ENCODE results near the gene HTT.

- TF ChIP-seq CTCF (IDR thresholded peaks at IDR 0.05; ENCODE audit: insufficient read depth, low read depth, low read length) (no peak), EZH2 (IDR thresholded peaks at IDR 0.05; ENCODE audit: insufficient read depth, low read length) (no peak)
Measured at GRCh38 chr4:3127112-3127511, 52.6 kb downstream of the HTT start.

All from astrocyte (in vitro differentiated cells and primary cell).